IMR-90 (cell line): ENCODE results near the gene MS4A10. TPM values are rescaled to one million over a fixed set of nuclear protein-coding genes. Genes with fewer than 3 reads are reported as not detected.

Source experiments
- ATAC-seq: fragments of 200-7000 bp; cut with Tn5 transposase; 2 replicates; pipeline ENCODE4 v1.9.1; 2020; ENCODE audit warnings: low read depth, mild to moderate bottlenecking, moderate library complexity
- BruUV-seq: library from RNA; stranded (reverse); fragments of 400-500 nt; replicated peaks from 2 replicates; lab custom pipeline; 2021; lab: Mats Ljungman, UMichigan
- CTCF ChIA-PET: fragments of 300-600 bp; formaldehyde crosslinking; extraction: SDS; loops from one replicate; lab custom pipeline; 2021; ENCODE audit warnings: antibody characterized with exemption; lab: Yijun Ruan, JAX
- POLR2A ChIA-PET: fragments of 300-600 bp; sonication (Branson Sonifier 250); formaldehyde crosslinking; loops from one replicate; lab custom pipeline; 2022; ENCODE audit warnings: antibody characterized with exemption; ENCODE audit not compliant: unreplicated experiment; lab: Charles Lee
- DNase-seq: peaks from one replicate; pipeline ENCODE4 v3.0.0; 2013
- H2AFZ ChIP-seq: replicated peaks from 2 replicates; pipeline ENCODE3; 2013; ENCODE audit warnings: low read length, mild to moderate bottlenecking; ENCODE audit not compliant: poor library complexity
- H2AK5ac ChIP-seq: 2 replicates; pipeline ENCODE4 v1.6.1; 2013; ENCODE audit warnings: low read depth, low read length, inconsistent platforms
- H2AK9ac ChIP-seq: replicated peaks from 2 replicates; pipeline ENCODE3; 2013; ENCODE audit warnings: mild to moderate bottlenecking, low read depth, low read length, moderate library complexity; ENCODE audit not compliant: poor library complexity
- H2BK120ac ChIP-seq: 2 replicates; pipeline ENCODE4 v1.6.1; 2013; ENCODE audit warnings: low read depth, low read length, inconsistent platforms
- H2BK15ac ChIP-seq: 3 replicates; pipeline ENCODE4 v1.6.1; 2013; ENCODE audit warnings: low read depth, low read length, inconsistent platforms
- H2BK20ac ChIP-seq: 2 replicates; pipeline ENCODE4 v1.6.1; 2013; ENCODE audit warnings: low read depth, mild to moderate bottlenecking, inconsistent platforms, low read length, moderate library complexity
- H2BK5ac ChIP-seq: 2 replicates; pipeline ENCODE4 v1.6.1; 2013; ENCODE audit warnings: mild to moderate bottlenecking, low read depth, low read length, inconsistent platforms; ENCODE audit not compliant: poor library complexity, severe bottlenecking
- H3K14ac ChIP-seq: replicated peaks from 2 replicates; pipeline ENCODE4 v1.6.1; 2013; ENCODE audit warnings: low read depth, low read length, inconsistent platforms
- H3K18ac ChIP-seq: 2 replicates; pipeline ENCODE4 v1.6.1; 2013; ENCODE audit warnings: low read depth, low read length, control low read depth
- H3K23ac ChIP-seq: 2 replicates; pipeline ENCODE4 v1.6.1; 2013; ENCODE audit warnings: low read depth, low read length, inconsistent platforms
- H3K27ac ChIP-seq: 2 replicates; pipeline ENCODE4 v1.5.1; 2013; ENCODE audit warnings: mild to moderate bottlenecking, control low read depth, low read length; ENCODE audit not compliant: insufficient read depth
- H3K27me3 ChIP-seq: 2 replicates; pipeline ENCODE4 v1.6.1; 2013; ENCODE audit warnings: low read length; ENCODE audit not compliant: control insufficient read depth, insufficient read depth
- H3K36me3 ChIP-seq: 2 replicates; pipeline ENCODE4 v1.6.1; 2013; ENCODE audit warnings: low read length, mixed read lengths; ENCODE audit not compliant: control insufficient read depth, insufficient read depth
- H3K4ac ChIP-seq: 2 replicates; pipeline ENCODE4 v1.6.1; 2013; ENCODE audit warnings: low read depth, low read length, inconsistent platforms
- H3K4me1 ChIP-seq: 2 replicates; pipeline ENCODE4 v1.6.1; 2013; ENCODE audit warnings: low read length, mixed read lengths; ENCODE audit not compliant: control insufficient read depth, insufficient read depth
- H3K4me2 ChIP-seq: 2 replicates; pipeline ENCODE4 v1.6.1; 2013; ENCODE audit warnings: low read depth, mild to moderate bottlenecking, control low read depth, low read length, moderate library complexity
- H3K4me3 ChIP-seq: 2 replicates; pipeline ENCODE4 v1.5.1; 2013; ENCODE audit warnings: low read depth, mild to moderate bottlenecking, control low read depth, low read length, moderate library complexity; ENCODE audit not compliant: insufficient read depth
- H3K56ac ChIP-seq: 2 replicates; pipeline ENCODE4 v1.6.1; 2013; ENCODE audit warnings: low read length, inconsistent platforms; ENCODE audit not compliant: insufficient read depth; ENCODE audit errors: extremely low read depth
- H3K79me1 ChIP-seq, 2 experiments: 2 replicates each; pipeline ENCODE4 v1.6.1; 2013; ENCODE audit warnings: low read length in 2 of 2, inconsistent platforms in 1 of 2, low read depth in 1 of 2
- H3K9ac ChIP-seq: 2 replicates; pipeline ENCODE4 v1.6.1; 2013; ENCODE audit warnings: low read depth, low read length, control low read depth
- H3K9me1 ChIP-seq: 2 replicates; pipeline ENCODE4 v1.6.1; 2013; ENCODE audit warnings: low read length, inconsistent platforms; ENCODE audit not compliant: insufficient read depth
- H3K9me3 ChIP-seq: 2 replicates; pipeline ENCODE4 v1.6.1; 2013; ENCODE audit warnings: low read length; ENCODE audit not compliant: control insufficient read depth, insufficient read depth
- H4K20me1 ChIP-seq: 2 replicates; pipeline ENCODE4 v1.6.1; 2013; ENCODE audit warnings: low read length, inconsistent platforms; ENCODE audit not compliant: insufficient read depth
- H4K5ac ChIP-seq: 2 replicates; pipeline ENCODE4 v1.6.1; 2013; ENCODE audit warnings: mild to moderate bottlenecking, low read depth, low read length, control low read depth
- H4K8ac ChIP-seq, 2 experiments: 2 replicates each; pipeline ENCODE4 v1.6.1; 2013; ENCODE audit warnings: low read depth in 2 of 2, low read length in 2 of 2, control low read depth in 1 of 2, inconsistent platforms in 1 of 2
- H4K91ac ChIP-seq: 2 replicates; pipeline ENCODE4 v1.6.1; 2013; ENCODE audit warnings: low read depth, low read length, inconsistent platforms; ENCODE audit not compliant: insufficient read depth
- BHLHE40 ChIP-seq: fragments of 150-350 bp; IDR thresholded peaks from 2 replicates; pipeline ENCODE4 v1.6.1; 2016; ENCODE audit warnings: mild to moderate bottlenecking, low read depth, low read length
- ELK1 ChIP-seq: fragments of 150-350 bp; IDR thresholded peaks from 2 replicates; pipeline ENCODE4 v1.6.1; 2016; ENCODE audit warnings: low read depth, mild to moderate bottlenecking, low read length, moderate library complexity, borderline replicate concordance
- FOS ChIP-seq: fragments of 150-350 bp; IDR thresholded peaks from 2 replicates; pipeline ENCODE4 v1.6.1; 2016; ENCODE audit warnings: low read depth, low read length
- RAD21 ChIP-seq: IDR thresholded peaks from 2 replicates; pipeline ENCODE4 v1.6.1; 2012; ENCODE audit warnings: low read length, improper control_type of control experiment
- RFX5 ChIP-seq: IDR thresholded peaks from 2 replicates; pipeline ENCODE4 v1.8.0; 2012; ENCODE audit warnings: low read depth, mild to moderate bottlenecking, low read length, moderate library complexity
- WGBS, 2 experiments: methylation state at CpG; one replicate each; pipeline versions ENCODE4 v1.1.5 to v1.1.7; 2013; ENCODE audit warnings: missing lambda C conversion rate in 2 of 2; ENCODE audit not compliant: insufficient read length in 1 of 2; ENCODE audit errors: extremely low coverage in 2 of 2; 5-methylcytosine and 5-hydroxymethylcytosine counted together
- dilution Hi-C: fragments of 300-500 bp; cut with HindIII; formaldehyde crosslinking; loops from one replicate; pipeline ENCODE4 v1.14.3; 2018; ENCODE audit warnings: low sequenced_read_pairs; ENCODE audit not compliant: unreplicated experiment
- in situ Hi-C: fragments of 300-500 bp; cut with MboI; formaldehyde crosslinking; loops from 3 replicates; pipeline ENCODE4 v1.14.3; 2019; ENCODE audit warnings: low sequenced_read_pairs, inconsistent platforms, mixed read lengths
- intact Hi-C: fragments of 100-400 bp; cut with micrococcal nuclease; formaldehyde crosslinking; loops from 2 replicates; pipeline ENCODE4 v1.10.0; 2022
- polyA plus RNA-seq, 3 experiments: library from polyadenylated mRNA; depleted of rRNA; stranded (reverse); fragments of >200 nt; gene quantifications; 2 replicates each; pipeline ENCODE4 v1.2.3, GENCODE V29; 2012; ENCODE audit warnings: low replicate concordance in 1 of 3
- total RNA-seq: library from RNA; depleted of rRNA; stranded (reverse); fragments of >200 nt; gene quantifications from 2 replicates; pipeline ENCODE4 v1.2.3, GENCODE V29; 2012

MS4A10 gene
- total and polyA plus RNA-seq, 2 of the 4 experiments (the other 2 are of a cell fraction): not detected

- Histone ChIP-seq H4K91ac (no peak overlapping the region), H2AK9ac (no peak overlapping the region), H3K79me1 (no peaks in the 10 kb centered on the region), H3K9me1 (no peaks in the 10 kb centered on the region), H2AK5ac (no peak overlapping the region), H4K20me1 (no peaks in the 10 kb centered on the region), H2BK20ac (no peak overlapping the region), H3K4me3 (no peak overlapping the region), H3K27me3 (peaks cover 45% of the 10 kb centered on the region), H3K56ac (no peak overlapping the region), H3K36me3 (no peaks in the 10 kb centered on the region), H3K4me2 (no peak overlapping the region), H4K5ac (no peak overlapping the region), H4K8ac (no peak overlapping the region), H3K4ac (no peak overlapping the region), H3K23ac (no peak overlapping the region), H2AFZ (no peak overlapping the region), H3K9me3 (no peaks in the 10 kb centered on the region), H2BK5ac (no peak overlapping the region), H2BK120ac (no peak overlapping the region), H3K4me1 (no peaks in the 10 kb centered on the region), H3K18ac (no peak overlapping the region), H2BK15ac (no peak overlapping the region), H3K9ac (no peak overlapping the region), H3K14ac (no peak overlapping the region), H3K27ac (no peak overlapping the region)
- ChIA-PET CTCF (no interaction called here), POLR2A (no interaction called here)
- no peak for TF ChIP-seq BHLHE40
- no peak for TF ChIP-seq ELK1
- TF ChIP-seq RAD21: no peak
- TF ChIP-seq RFX5: no peak
- TF ChIP-seq FOS: no peak
- BruUV-seq: no TSS peak
- in situ Hi-C loops (no loop called here), dilution Hi-C loops (no loop called here), intact Hi-C loops (no loop called here)
- 62% methylated on average over 3 of the region's 6 CpGs; no CpG with 5 or more reads in 1 of the 2 experiments for WGBS, 2 experiments
- no peak for DNase-seq
- ATAC-seq: no peak
Observed at GRCh38 chr11:60825790-60826189, 40.7 kb downstream of the MS4A10 start.
